SJCRH30 (cell line): Measurements from ENCODE around the gene TNNT2. TPM values are rescaled to one million over a fixed set of nuclear protein-coding genes. Genes with fewer than 3 reads are reported as not detected.
A peak's percentile ranks its signal among the peaks of the same experiment; 100 is the strongest.

Experiments used
- DNase-seq, 2 experiments: peaks; one replicate each; pipeline ENCODE4 v3.0.0-alpha.2; 2015 to 2020
- H3K27ac ChIP-seq: fragments of 250-450 bp; sonication (Bioruptor Pico); 2 replicates; pipeline ENCODE4 v1.5.1; 2020; ENCODE audit warnings: mild to moderate bottlenecking, moderate library complexity
- H3K27me3 ChIP-seq: fragments of 250-450 bp; sonication (Bioruptor Pico); 2 replicates; pipeline ENCODE4 v1.5.1; 2020; ENCODE audit warnings: mild to moderate bottlenecking, moderate library complexity
- H3K36me3 ChIP-seq: fragments of 250-450 bp; sonication (Bioruptor Pico); 2 replicates; pipeline ENCODE4 v1.5.1; 2020; ENCODE audit warnings: mild to moderate bottlenecking, moderate library complexity
- H3K4me1 ChIP-seq: fragments of 250-450 bp; sonication (Bioruptor Pico); 2 replicates; pipeline ENCODE4 v1.5.1; 2020; ENCODE audit warnings: mild to moderate bottlenecking, moderate library complexity
- H3K4me3 ChIP-seq: fragments of 250-450 bp; sonication (Bioruptor Pico); 2 replicates; pipeline ENCODE4 v1.5.1; 2020; ENCODE audit warnings: mild to moderate bottlenecking, moderate library complexity
- H3K9me3 ChIP-seq: fragments of 250-450 bp; sonication (Bioruptor Pico); replicated peaks from 2 replicates; pipeline ENCODE4 v1.5.1; 2020; ENCODE audit warnings: mild to moderate bottlenecking, moderate library complexity
- total RNA-seq: library from RNA; depleted of rRNA; stranded (reverse); fragments of >200 nt; shearing (Covaris generic); gene quantifications from 2 replicates; pipeline ENCODE4 v1.2.3, GENCODE V29; 2014

TNNT2 gene
- total RNA-seq, 1 experiment from 2014 or later = 90.0 TPM

DNA sequence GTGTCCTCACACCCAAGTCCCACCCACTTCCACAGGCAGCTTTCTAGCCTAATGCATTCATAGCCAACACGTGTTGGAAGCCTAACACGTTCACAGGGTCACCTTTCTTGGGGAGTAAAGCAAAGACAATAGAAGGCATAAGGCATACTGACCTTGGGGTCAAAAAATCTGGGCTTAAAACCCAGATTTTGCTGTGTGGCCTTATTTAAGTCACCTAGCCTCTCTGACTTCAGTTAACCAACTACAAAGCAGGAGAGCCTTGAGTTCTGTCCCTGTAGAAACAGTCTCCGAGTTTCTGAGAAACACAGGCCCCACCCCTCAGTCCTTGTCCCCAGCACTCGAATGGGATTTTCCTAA is 1.4 kb downstream of the TNNT2 start:
- no peaks in the 10 kb centered on the region; the same call in 1 of the 2 replicates for H3K36me3 ChIP-seq
- no peaks in the 10 kb centered on the region for H3K9me3 ChIP-seq
- peak overlapping the region; percentile 57 for H3K4me3 ChIP-seq
- DNase-seq = no peak
- no peaks in the 10 kb centered on the region for H3K27me3 ChIP-seq
- peaks cover 57% of the 10 kb centered on the region for H3K4me1 ChIP-seq
- peak overlapping the region; percentile 78 for H3K27ac ChIP-seq

GRCh38 chr1:201375169-201375568 is 2.3 kb downstream of the TNNT2 start:
- H3K27ac ChIP-seq = no peak overlapping the region
- peaks cover 7% of the 10 kb centered on the region for H3K36me3 ChIP-seq
- DNase-seq = peak in 1 of 2 experiments; percentile 37
- no peaks in the 10 kb centered on the region for H3K9me3 ChIP-seq
- H3K4me3 ChIP-seq = no peak overlapping the region
- peaks cover 57% of the 10 kb centered on the region for H3K4me1 ChIP-seq
- no peaks in the 10 kb centered on the region for H3K27me3 ChIP-seq

GRCh38 chr1:201374364-201374763 is 3.1 kb downstream of the TNNT2 start:
- peak in 1 of 2 experiments; percentile 42 for DNase-seq
- H3K36me3 ChIP-seq = peaks cover 14% of the 10 kb centered on the region
- peak overlapping the region; percentile 3; the same call in 1 of the 2 replicates for H3K27ac ChIP-seq
- no peaks in the 10 kb centered on the region for H3K27me3 ChIP-seq
- H3K9me3 ChIP-seq = no peaks in the 10 kb centered on the region
- H3K4me3 ChIP-seq = no peak overlapping the region
- H3K4me1 ChIP-seq = peaks cover 57% of the 10 kb centered on the region

- H3K9me3 ChIP-seq = no peaks in the 10 kb centered on the region
- peak in 1 of 2 experiments; percentile 60 for DNase-seq
- peaks cover 40% of the 10 kb centered on the region for H3K4me1 ChIP-seq
- H3K36me3 ChIP-seq = peaks cover 33% of the 10 kb centered on the region
- H3K4me3 ChIP-seq = no peak overlapping the region
- no peaks in the 10 kb centered on the region for H3K27me3 ChIP-seq
- H3K27ac ChIP-seq = no peak overlapping the region
These were observed 5.7 kb downstream of the TNNT2 start for GRCh38 chr1:201371792-201372191.

DNA sequence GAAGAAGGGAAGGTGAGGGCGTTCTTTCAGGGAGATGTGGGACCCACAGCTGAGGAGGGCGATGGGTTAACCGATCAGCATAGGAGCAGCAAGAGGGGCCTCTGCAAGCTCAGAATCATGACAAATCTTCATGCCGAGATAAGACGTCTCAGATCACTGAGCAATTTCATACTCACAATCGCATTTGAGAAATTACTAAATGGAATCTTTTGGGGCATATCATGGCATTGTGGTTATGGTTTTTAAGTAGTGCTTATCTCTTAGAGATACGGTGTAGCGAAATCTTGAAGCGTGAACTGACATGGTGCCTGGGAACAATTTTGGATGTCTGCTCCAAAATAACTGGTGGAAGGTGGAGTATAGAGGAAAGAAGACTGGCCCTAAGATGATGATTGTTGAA is 6.2 kb downstream of the TNNT2 start:
- H3K27ac ChIP-seq = no peak overlapping the region
- H3K36me3 ChIP-seq = peaks cover 34% of the 10 kb centered on the region
- peaks cover 35% of the 10 kb centered on the region for H3K4me1 ChIP-seq
- no peak for DNase-seq
- no peaks in the 10 kb centered on the region for H3K9me3 ChIP-seq
- H3K27me3 ChIP-seq = no peaks in the 10 kb centered on the region
- no peak overlapping the region for H3K4me3 ChIP-seq

DNA sequence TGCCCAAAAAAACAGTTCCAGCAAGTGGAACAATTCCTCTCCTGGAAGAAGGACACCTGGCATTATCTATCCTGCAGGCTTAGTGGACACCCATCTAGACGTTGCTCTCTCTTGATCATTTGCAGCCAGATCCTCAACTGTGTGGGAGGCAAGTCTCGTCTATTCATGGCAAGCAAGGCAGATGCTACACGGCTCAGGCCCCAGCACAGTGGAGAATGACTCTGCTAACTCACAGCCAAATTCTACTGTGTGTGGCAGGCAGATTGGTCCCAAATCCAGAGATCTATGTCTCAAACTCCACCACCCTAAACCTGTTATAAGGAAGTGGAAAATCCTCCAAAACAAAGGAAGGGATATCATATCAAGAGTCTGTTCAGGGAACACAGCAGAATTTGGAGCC is 7.0 kb downstream of the TNNT2 start:
- no peak overlapping the region for H3K27ac ChIP-seq
- no peak for DNase-seq
- no peaks in the 10 kb centered on the region for H3K9me3 ChIP-seq
- peaks cover 28% of the 10 kb centered on the region for H3K4me1 ChIP-seq
- H3K27me3 ChIP-seq = no peaks in the 10 kb centered on the region
- H3K4me3 ChIP-seq = no peak overlapping the region
- H3K36me3 ChIP-seq = peaks cover 40% of the 10 kb centered on the region

DNA sequence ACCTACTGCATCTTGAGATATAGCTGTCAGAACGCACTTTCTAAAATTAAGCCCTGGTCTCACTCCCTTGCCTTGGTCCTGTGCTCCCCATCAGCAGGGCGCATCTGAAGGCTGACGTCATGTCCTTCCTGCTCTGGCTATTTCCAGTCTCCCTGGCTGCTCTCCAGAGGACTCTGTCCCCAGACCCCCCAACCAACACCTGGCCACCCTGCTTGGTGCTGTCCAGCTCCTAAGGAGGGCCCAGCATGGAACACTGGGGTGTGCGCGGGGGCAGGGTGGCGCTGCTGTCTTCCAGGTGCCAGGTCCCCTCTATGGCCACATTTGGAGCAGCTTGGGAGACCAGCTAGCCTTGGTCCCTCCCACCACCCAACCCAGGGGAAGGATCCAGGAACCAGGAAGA is 8.3 kb downstream of the TNNT2 start:
- Histone ChIP-seq H3K9me3 (no peaks in the 10 kb centered on the region), H3K36me3 (peaks cover 49% of the 10 kb centered on the region), H3K27ac (no peak overlapping the region), H3K4me1 (peaks cover 15% of the 10 kb centered on the region), H3K27me3 (no peaks in the 10 kb centered on the region), H3K4me3 (no peak overlapping the region)
- no peak for DNase-seq

DNA sequence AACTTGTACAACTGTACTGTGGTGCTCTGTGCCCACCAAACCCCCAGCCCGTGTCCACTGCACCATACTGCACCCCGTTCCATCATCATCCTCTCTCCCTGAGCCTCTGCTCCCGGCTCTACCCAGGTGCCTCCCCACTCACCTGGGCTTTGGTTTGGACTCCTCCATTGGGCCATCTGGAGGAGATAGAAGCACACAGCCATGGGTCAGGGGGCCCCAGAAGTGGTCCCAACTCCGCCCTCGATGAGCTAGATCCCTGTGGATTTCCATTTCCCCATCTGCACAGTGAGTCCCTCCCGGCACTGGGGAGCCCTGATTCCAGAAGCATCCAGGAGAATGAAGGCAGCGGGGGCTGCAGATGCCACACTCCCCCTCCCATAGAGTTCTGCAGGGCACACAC is 10.8 kb downstream of the TNNT2 start:
- no peaks in the 10 kb centered on the region for H3K27me3 ChIP-seq
- DNase-seq = no peak
- no peaks in the 10 kb centered on the region for H3K9me3 ChIP-seq
- no peak overlapping the region for H3K4me3 ChIP-seq
- H3K4me1 ChIP-seq = no peaks in the 10 kb centered on the region
- H3K36me3 ChIP-seq = peaks cover 59% of the 10 kb centered on the region
- no peak overlapping the region for H3K27ac ChIP-seq

DNA sequence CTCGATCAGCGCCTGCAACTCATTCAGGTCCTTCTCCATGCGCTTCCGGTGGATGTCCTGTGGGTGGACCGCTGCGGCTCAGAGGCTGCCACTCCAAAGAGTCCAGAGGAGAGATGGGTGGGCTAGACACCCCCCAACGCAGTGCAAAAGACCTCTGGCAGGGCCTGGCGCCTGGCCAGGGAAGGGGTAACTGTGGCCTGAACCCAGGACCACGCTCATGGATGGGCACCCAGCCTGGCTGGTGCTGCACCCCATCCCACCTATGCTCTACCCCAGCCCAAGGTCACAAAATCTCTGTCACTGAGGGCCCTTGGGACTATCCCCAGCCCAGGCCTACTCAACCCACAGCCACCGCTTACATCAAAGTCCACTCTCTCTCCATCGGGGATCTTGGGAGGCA is 12.2 kb downstream of the TNNT2 start:
- no peak for DNase-seq
- no peaks in the 10 kb centered on the region for H3K4me1 ChIP-seq

DNA sequence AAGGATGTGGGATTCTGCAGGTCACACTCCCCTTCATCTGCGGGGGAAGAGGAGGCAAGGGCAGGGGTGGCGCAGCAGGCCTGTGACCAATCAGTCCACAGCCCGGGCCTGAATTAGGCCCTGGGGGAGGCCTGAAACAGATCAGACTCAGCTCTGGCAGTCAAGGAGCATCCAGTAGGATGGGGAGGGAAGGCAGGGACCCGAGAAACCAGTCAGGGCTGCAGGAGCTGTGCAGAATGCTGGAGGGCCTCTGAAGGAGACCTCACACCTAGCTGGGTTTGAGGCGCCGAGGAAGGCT is 12.7 kb downstream of the TNNT2 start:
- Histone ChIP-seq H3K27me3 (no peaks in the 10 kb centered on the region), H3K4me1 (no peaks in the 10 kb centered on the region), H3K27ac (no peak overlapping the region), H3K9me3 (no peaks in the 10 kb centered on the region), H3K4me3 (no peak overlapping the region), H3K36me3 (peaks cover 52% of the 10 kb centered on the region)
- no peak for DNase-seq

More for the DNA sequence above, 12.2 kb downstream of the TNNT2 start:
- Histone ChIP-seq H3K36me3 (peaks cover 55% of the 10 kb centered on the region), H3K27me3 (no peaks in the 10 kb centered on the region), H3K9me3 (no peaks in the 10 kb centered on the region), H3K27ac (no peak overlapping the region), H3K4me3 (no peak overlapping the region)

DNA sequence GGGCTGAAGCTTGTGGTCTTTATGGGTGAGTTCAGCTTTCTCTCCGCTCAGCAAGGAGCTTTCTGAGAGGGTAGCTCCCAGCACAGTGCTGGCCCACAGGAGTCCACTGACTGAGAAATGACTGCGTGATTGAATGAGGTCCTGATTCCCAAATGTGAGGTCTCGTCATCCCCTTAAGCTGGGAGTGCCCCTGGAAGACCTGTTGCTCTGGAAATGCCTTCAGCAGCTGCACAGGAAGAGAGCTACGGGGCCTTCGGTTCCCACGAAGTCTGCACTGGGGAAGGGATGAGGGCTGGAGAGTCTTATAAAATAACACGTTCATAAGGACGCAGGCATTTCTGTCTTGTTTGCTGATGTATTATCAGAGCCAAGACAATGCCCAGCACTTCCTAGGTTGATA is 14.0 kb downstream of the TNNT2 start:
- no peaks in the 10 kb centered on the region for H3K9me3 ChIP-seq
- H3K27ac ChIP-seq = no peak overlapping the region
- peaks cover 41% of the 10 kb centered on the region for H3K36me3 ChIP-seq
- peak in 1 of 2 experiments; percentile 36 for DNase-seq
- no peak overlapping the region for H3K4me3 ChIP-seq
- no peaks in the 10 kb centered on the region for H3K4me1 ChIP-seq
- H3K27me3 ChIP-seq = no peaks in the 10 kb centered on the region

DNA sequence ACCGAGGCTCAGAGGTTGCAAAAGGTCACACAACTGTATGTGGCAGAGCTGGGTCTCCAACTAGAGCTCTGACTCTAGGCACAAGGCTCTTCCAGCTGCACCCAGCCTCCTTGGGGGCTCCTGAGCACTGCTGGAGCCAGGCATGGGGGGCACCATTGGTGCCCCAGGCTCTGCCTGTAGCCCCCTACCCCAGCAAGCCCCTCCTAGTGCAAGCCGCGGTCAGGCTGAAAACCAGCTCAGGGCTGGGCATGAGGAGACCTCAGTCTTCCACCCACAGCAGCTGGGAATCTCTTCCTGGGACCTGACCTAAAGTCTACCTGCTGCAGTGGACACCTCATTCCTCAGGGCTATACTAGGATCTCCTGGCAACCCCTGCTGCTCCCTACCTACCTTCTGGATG is 14.6 kb downstream of the TNNT2 start:
- Histone ChIP-seq H3K36me3 (peaks cover 38% of the 10 kb centered on the region), H3K27ac (no peak overlapping the region), H3K4me1 (no peaks in the 10 kb centered on the region), H3K4me3 (no peak overlapping the region), H3K27me3 (no peaks in the 10 kb centered on the region), H3K9me3 (no peaks in the 10 kb centered on the region)
- no peak for DNase-seq

DNA sequence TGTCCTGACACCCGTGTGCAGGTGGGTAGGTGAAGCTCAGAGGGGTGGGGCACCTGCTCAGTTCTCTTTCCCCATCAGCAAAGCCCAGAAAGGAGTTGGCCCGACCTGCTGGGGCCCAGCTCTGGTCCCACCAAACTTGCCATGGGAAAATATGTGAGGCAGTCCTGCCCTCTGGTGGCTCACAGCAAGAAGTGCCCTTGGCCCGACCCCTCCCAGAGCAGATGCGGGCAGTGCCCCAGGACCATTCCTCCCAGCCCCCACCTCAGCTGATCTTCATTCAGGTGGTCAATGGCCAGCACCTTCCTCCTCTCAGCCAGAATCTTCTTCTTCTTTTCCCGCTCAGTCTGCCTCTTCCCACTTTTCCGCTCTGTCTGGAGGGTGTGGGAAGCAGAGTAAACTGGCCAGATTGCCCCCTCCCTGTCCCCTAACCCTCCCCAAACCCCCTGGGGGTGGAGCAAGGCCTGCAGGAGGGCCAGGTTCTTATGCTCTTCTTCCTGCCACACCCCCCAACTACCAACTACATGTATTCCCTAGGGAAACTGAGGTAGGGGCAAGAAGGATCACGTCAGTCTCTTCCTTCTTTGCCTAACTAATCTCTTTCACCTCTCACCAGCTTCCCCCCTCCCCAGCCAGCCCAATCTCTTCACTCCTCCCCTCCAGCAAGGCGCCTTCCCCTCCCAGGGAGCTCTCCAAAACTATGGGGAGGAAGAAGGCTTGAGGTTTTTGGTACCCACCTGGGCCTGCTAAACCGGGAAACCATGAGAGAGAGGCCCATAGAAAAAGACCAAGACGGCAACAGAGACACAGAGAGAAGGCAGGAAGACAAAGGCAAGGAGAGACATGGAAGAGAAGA is 15.6 kb downstream of the TNNT2 start:
- DNase-seq = peak; percentile 59 to 78
- Histone ChIP-seq H3K9me3 (no peaks in the 10 kb centered on the region), H3K4me1 (no peaks in the 10 kb centered on the region), H3K27ac (no peak overlapping the region), H3K27me3 (no peaks in the 10 kb centered on the region), H3K36me3 (peaks cover 31% of the 10 kb centered on the region), H3K4me3 (no peak overlapping the region)

- no peaks in the 10 kb centered on the region for H3K9me3 ChIP-seq
- H3K27ac ChIP-seq = no peak overlapping the region
- no peaks in the 10 kb centered on the region for H3K27me3 ChIP-seq
- peaks cover 28% of the 10 kb centered on the region for H3K36me3 ChIP-seq
- H3K4me3 ChIP-seq = no peak overlapping the region
- no peak for DNase-seq
- H3K4me1 ChIP-seq = no peaks in the 10 kb centered on the region
These were observed 16.4 kb downstream of the TNNT2 start for GRCh38 chr1:201360901-201361651.

DNA sequence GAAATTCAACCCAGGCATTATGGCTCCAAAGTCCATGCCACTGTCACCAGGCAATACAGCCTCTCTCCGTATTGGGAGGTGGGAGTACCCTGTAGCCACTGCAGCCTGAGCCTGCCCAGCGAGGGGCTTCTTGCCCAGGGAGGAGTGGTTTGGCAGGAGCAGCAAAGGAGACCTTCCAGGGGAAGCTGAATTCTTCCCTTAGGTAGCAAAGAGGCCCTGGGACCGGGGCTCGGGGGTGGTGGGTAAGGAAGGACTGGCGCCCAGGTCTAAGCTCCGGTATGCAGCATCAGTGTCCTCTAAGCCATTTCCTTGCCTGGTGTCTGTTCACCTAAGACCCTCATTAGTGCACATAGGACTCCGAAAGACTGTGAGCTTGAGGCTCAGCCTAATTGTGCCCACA is 17.0 kb downstream of the TNNT2 start:
- Histone ChIP-seq H3K36me3 (peaks cover 22% of the 10 kb centered on the region), H3K27me3 (no peaks in the 10 kb centered on the region), H3K9me3 (no peaks in the 10 kb centered on the region), H3K4me3 (no peak overlapping the region), H3K4me1 (no peaks in the 10 kb centered on the region), H3K27ac (no peak overlapping the region)
- no peak for DNase-seq

DNA sequence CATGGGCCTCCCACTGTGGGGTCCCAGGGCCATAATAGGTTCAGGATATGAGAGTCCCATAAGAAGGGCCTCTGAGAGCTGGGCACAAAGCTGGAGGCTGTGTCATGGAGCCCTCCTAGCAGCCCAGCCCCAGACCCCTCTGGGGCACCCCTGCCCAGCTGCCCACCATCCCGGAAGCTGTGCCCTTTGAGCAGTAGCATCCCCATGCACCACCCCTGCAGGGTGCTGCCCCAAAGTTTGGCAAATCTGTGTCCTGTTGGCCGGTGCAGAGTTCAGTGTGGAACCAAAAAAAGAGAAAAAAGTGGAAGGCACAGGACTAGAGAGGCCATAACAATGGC is 17.6 kb downstream of the TNNT2 start:
- Histone ChIP-seq H3K4me3 (no peak overlapping the region), H3K27ac (no peak overlapping the region), H3K4me1 (no peaks in the 10 kb centered on the region), H3K36me3 (peaks cover 21% of the 10 kb centered on the region), H3K27me3 (no peaks in the 10 kb centered on the region), H3K9me3 (no peaks in the 10 kb centered on the region)
- DNase-seq = no peak
